MM.1S (cell line): ENCODE data around the gene GUCY1A2.
"Not testable (repeated sequence)": the region's sequence is repeated elsewhere in the genome, so short reads cannot be mapped to it uniquely, and the experiment has no call there.

Source experiments
- DNase-seq: peaks from one replicate; pipeline ENCODE4 v3.0.0-alpha.2; 2015
- H2AFZ ChIP-seq: fragments of 300-600 bp; sonication (generic); 2 replicates; pipeline ENCODE4 v1.6.0; 2016; ENCODE audit warnings: antibody characterized with exemption, low read length
- H3F3A ChIP-seq: fragments of 300-600 bp; sonication (generic); 2 replicates; pipeline ENCODE4 v1.6.1; 2016; ENCODE audit warnings: mild to moderate bottlenecking, antibody characterized with exemption, low read length, moderate library complexity, mixed read lengths; ENCODE audit not compliant: insufficient read depth
- H3K27ac ChIP-seq: fragments of 300-600 bp; sonication (generic); 2 replicates; pipeline ENCODE4 v1.5.1; 2016; ENCODE audit warnings: mild to moderate bottlenecking, low read length
- H3K27me3 ChIP-seq: fragments of 300-600 bp; sonication (generic); replicated peaks from 2 replicates; pipeline ENCODE4 v1.6.0; 2016; ENCODE audit warnings: low read length; ENCODE audit not compliant: insufficient read depth
- H3K36me3 ChIP-seq: fragments of 300-600 bp; sonication (generic); replicated peaks from 2 replicates; pipeline ENCODE4 v1.6.1; 2016; ENCODE audit warnings: mild to moderate bottlenecking, low read length, mixed read lengths; ENCODE audit not compliant: insufficient read depth
- H3K4me1 ChIP-seq: fragments of 300-600 bp; sonication (generic); 2 replicates; pipeline ENCODE4 v1.6.1; 2016; ENCODE audit warnings: low read length, mixed read lengths
- H3K4me2 ChIP-seq: fragments of 300-600 bp; sonication (generic); 2 replicates; pipeline ENCODE4 v1.6.0; 2016; ENCODE audit warnings: low read depth, low read length
- H3K4me3 ChIP-seq: fragments of 300-600 bp; sonication (generic); 2 replicates; pipeline ENCODE4 v1.5.1; 2016; ENCODE audit warnings: low read length, mixed read lengths
- H3K79me2 ChIP-seq: fragments of 300-600 bp; sonication (generic); 2 replicates; pipeline ENCODE4 v1.6.1; 2016; ENCODE audit warnings: mixed run types, low read length, mixed read lengths
- H3K9ac ChIP-seq: fragments of 300-600 bp; sonication (generic); 2 replicates; pipeline ENCODE4 v1.6.1; 2016; ENCODE audit warnings: low read length, mixed read lengths
- H3K9me2 ChIP-seq: fragments of 300-600 bp; sonication (generic); replicated peaks from 2 replicates; pipeline ENCODE4 v1.6.1; 2016; ENCODE audit warnings: mild to moderate bottlenecking, low read length, mixed read lengths; ENCODE audit not compliant: insufficient read depth
- H3K9me3 ChIP-seq: fragments of 300-600 bp; sonication (generic); replicated peaks from 2 replicates; pipeline ENCODE4 v1.6.1; 2016; ENCODE audit warnings: mild to moderate bottlenecking, low read length, mixed read lengths; ENCODE audit not compliant: insufficient read depth
- H4K20me1 ChIP-seq: fragments of 300-600 bp; sonication (generic); 2 replicates; pipeline ENCODE4 v1.6.1; 2016; ENCODE audit warnings: mild to moderate bottlenecking, low read length, moderate library complexity, mixed read lengths; ENCODE audit not compliant: insufficient read depth
- EZH2 ChIP-seq: fragments of 300-600 bp; sonication (generic); optimal IDR thresholded peaks from 2 replicates; pipeline ENCODE3; 2017; ENCODE audit warnings: low read depth, mild to moderate bottlenecking, antibody characterized with exemption, low read length, mixed read lengths
- EZH2phosphoT487 ChIP-seq: fragments of 300-600 bp; sonication (generic); IDR thresholded peaks from 2 replicates; pipeline ENCODE4 v1.6.1; 2018; ENCODE audit warnings: antibody characterized with exemption, low read length
- TF ChIP-seq, protein P1 (sequence below): fragments of 300-600 bp; sonication (generic); IDR thresholded peaks from 2 replicates; pipeline ENCODE4 v1.5.1; 2016; ENCODE audit warnings: antibody characterized with exemption, low read length, mixed read lengths

GUCY1A2 gene

DNA sequence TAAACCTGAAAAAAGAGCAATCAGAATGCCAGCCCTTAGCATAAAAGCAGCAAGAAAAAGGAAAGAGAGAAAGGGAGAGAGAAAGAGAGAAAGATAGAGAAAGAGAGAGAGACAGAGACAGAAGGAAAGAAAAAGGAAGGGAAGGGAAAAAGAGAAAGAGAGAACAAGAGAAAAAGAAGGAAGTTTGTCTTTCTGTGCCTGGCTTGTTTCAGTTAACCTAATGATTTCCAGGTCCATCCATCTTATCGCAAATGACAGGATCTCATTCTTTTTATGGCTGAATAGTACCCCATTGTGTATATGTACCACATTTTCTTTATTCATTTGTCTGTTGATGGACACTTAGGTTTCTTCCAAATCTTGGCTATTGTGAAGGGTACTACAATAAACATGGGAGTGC, 230.8 kb downstream of the GUCY1A2 start:
- H3K4me2 ChIP-seq, result no peak overlapping the region
- H4K20me1 ChIP-seq, result no peaks in the 10 kb centered on the region
- no peak overlapping the region for H3K4me3 ChIP-seq
- no peak overlapping the region for H2AFZ ChIP-seq
- no peaks in the 10 kb centered on the region for H3K36me3 ChIP-seq
- H3K9me3 ChIP-seq, result no peaks in the 10 kb centered on the region
- TF ChIP-seq EZH2, result no peak
- TF ChIP-seq, protein P1, sequence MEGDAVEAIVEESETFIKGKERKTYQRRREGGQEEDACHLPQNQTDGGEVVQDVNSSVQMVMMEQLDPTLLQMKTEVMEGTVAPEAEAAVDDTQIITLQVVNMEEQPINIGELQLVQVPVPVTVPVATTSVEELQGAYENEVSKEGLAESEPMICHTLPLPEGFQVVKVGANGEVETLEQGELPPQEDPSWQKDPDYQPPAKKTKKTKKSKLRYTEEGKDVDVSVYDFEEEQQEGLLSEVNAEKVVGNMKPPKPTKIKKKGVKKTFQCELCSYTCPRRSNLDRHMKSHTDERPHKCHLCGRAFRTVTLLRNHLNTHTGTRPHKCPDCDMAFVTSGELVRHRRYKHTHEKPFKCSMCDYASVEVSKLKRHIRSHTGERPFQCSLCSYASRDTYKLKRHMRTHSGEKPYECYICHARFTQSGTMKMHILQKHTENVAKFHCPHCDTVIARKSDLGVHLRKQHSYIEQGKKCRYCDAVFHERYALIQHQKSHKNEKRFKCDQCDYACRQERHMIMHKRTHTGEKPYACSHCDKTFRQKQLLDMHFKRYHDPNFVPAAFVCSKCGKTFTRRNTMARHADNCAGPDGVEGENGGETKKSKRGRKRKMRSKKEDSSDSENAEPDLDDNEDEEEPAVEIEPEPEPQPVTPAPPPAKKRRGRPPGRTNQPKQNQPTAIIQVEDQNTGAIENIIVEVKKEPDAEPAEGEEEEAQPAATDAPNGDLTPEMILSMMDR, result no peak
- TF ChIP-seq EZH2phosphoT487, result no peak
- no peaks in the 10 kb centered on the region for H3K79me2 ChIP-seq
- H3K27me3 ChIP-seq, result no peaks in the 10 kb centered on the region
- H3K4me1 ChIP-seq, result no peaks in the 10 kb centered on the region
- H3K9ac ChIP-seq, result no peak overlapping the region
- H3F3A ChIP-seq, result no peaks in the 10 kb centered on the region
- H3K9me2 ChIP-seq, result no peaks in the 10 kb centered on the region
- no peak for DNase-seq
- H3K27ac ChIP-seq, result no peak overlapping the region

DNA sequence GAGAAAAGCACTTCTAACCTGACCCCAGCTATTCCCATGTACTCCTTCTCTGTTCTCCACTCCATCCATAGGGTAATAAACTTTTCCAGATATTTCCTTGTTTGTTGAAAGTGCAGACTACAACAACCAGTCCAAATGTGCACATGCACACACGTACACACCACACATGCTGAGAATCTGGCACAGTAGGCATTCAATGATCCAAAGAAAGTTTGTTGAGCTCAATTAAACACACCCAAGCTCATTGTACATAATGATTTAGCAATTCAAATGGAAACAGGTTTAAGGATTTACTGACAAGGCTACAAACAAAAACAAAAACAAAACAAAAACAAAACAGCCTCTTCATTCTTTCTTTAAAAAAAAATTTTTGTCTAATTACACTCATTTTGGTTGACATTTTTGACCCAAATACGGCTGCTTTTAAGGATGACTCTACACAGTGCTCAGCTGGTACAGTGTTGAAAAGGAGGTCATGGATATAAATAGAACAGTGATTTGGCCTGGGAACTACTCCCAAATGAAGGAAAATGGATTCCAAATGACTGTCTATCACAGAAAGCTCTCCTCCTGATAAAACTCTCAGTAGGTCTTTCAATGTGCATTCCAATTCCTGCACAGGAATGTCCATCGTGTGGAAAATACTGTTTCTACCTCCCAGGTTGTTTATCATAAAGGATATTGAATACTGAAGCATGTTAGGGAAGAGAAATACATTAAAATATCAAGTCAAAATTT, 232.2 kb downstream of the GUCY1A2 start:
- Histone ChIP-seq H3K79me2 (no peaks in the 10 kb centered on the region), H4K20me1 (no peaks in the 10 kb centered on the region), H3K4me2 (no peak overlapping the region), H3K27ac (no peak overlapping the region), H3F3A (no peaks in the 10 kb centered on the region), H2AFZ (no peak overlapping the region), H3K36me3 (no peaks in the 10 kb centered on the region), H3K9me3 (no peaks in the 10 kb centered on the region), H3K9ac (no peak overlapping the region), H3K4me1 (no peaks in the 10 kb centered on the region), H3K27me3 (no peaks in the 10 kb centered on the region), H3K9me2 (no peaks in the 10 kb centered on the region), H3K4me3 (no peak overlapping the region)
- TF ChIP-seq, protein P1, result no peak
- no peak for TF ChIP-seq EZH2phosphoT487
- TF ChIP-seq EZH2, result no peak
- DNase-seq, result no peak

DNA sequence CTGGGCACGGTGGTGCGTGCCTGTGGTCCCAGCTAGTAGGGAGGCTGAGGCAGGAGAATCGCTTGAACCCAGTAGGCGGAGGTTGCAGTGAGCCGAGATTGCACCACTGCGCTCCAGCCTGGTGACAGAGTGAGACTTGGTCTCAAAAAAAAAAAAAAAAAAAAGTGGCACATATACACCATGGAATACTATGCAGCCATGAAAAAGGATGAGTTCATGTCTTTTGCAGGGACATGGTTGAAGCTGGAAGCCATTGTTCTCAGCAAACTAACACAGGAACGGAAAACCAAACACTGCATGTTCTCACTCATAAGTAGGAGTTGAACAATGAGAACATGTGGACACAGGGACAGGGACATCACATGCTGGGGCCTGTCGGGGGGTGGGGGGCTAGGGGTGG, 241.0 kb downstream of the GUCY1A2 start:
- H3K4me2 ChIP-seq, H3F3A ChIP-seq, H3K4me1 ChIP-seq, H3K27me3 ChIP-seq, H3K27ac ChIP-seq, H3K79me2 ChIP-seq, H3K9me2 ChIP-seq, H2AFZ ChIP-seq, H3K9me3 ChIP-seq, H3K4me3 ChIP-seq, DNase-seq, H3K9ac ChIP-seq, H4K20me1 ChIP-seq, H3K36me3 ChIP-seq: not testable (repeated sequence)

DNA sequence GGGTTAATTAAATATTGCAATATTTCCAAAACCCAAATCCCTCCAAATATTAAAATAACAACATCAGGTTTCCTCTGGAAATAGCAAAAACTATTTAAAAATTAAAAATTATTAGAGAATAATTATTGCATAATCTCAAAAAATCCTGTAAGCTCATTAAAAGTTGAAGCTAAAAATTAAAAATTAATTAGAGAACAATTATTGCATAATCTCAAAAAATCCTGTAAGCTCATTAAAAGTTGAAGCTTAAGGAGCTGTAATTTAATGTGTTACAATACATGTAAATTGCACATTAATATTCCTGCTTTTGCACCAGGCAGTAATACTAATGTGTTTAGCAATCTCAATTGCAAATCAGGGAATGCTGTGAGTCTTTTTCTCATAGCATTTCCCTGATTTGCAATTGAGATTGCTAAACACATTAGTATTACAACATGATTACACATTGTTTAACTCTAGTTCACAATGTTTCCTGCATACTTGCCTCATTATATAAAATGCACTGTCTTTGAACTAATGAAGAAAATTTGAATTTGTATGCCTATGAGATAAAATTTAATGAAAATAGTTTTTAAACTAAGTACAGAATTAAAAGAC, 247.7 kb downstream of the GUCY1A2 start:
- Histone ChIP-seq H3K4me1 (no peaks in the 10 kb centered on the region), H3K4me3 (no peak overlapping the region), H3K79me2 (no peaks in the 10 kb centered on the region), H3K9me3 (no peaks in the 10 kb centered on the region), H3K9me2 (no peaks in the 10 kb centered on the region), H3K27ac (no peak overlapping the region), H3K9ac (no peak overlapping the region), H3K27me3 (no peaks in the 10 kb centered on the region), H3K4me2 (no peak overlapping the region), H2AFZ (no peak overlapping the region), H3K36me3 (no peaks in the 10 kb centered on the region), H3F3A (no peaks in the 10 kb centered on the region), H4K20me1 (no peaks in the 10 kb centered on the region)
- TF ChIP-seq EZH2, result no peak
- TF ChIP-seq, protein P1, result no peak
- no peak for TF ChIP-seq EZH2phosphoT487
- DNase-seq, result no peak
